ENCODE measurements around the gene TCL1A.
"Not testable (repeated sequence)": the region's sequence is repeated elsewhere in the genome, so short reads cannot be mapped to it uniquely, and the experiment has no call there.

The TCL1A gene

GRCh38 chr14:95739356-95739755 is 25.4 kb upstream of the TCL1A start:
- TF ChIP-seq CTCF (IDR thresholded peaks at IDR 0.05), result no peak
- Histone ChIP-seq H3K27ac (no peak overlapping the region), H3K4me2 (ENCODE audit: low read length) (no peak overlapping the region), H3K79me2 (no peaks in the 10 kb centered on the region), H2AFZ (no peak overlapping the region), H3K9ac (no peak overlapping the region), H3K27me3 (ENCODE audit: control insufficient read depth, insufficient read depth, low read length) (no peaks in the 10 kb centered on the region), H3K9me3 (ENCODE audit: control insufficient read depth, low read length) (no peaks in the 10 kb centered on the region), H3K36me3 (ENCODE audit: control insufficient read depth, insufficient read depth, low read length) (no peaks in the 10 kb centered on the region), H3K4me3 (ENCODE audit: low read depth, low read length) (no peak overlapping the region), H3K4me1 (peaks cover 19% of the 10 kb centered on the region)

GRCh38 chr14:95733212-95733611 is 19.3 kb upstream of the TCL1A start:
- TF ChIP-seq CTCF (IDR thresholded peaks at IDR 0.05), result no peak
- no peaks in the 10 kb centered on the region for H3K9me3 ChIP-seq (ENCODE audit: control insufficient read depth, low read length)

GRCh38 chr14:95730126-95730525 is 16.2 kb upstream of the TCL1A start:
- Histone ChIP-seq H3K9ac (no peak overlapping the region), H2AFZ (no peak overlapping the region), H3K4me2 (ENCODE audit: low read length) (no peak overlapping the region), H3K4me1 (no peaks in the 10 kb centered on the region), H3K27ac (no peak overlapping the region), H3K79me2 (no peaks in the 10 kb centered on the region), H3K4me3 (ENCODE audit: low read depth, low read length) (no peak overlapping the region), H3K9me3 (ENCODE audit: control insufficient read depth, low read length) (no peaks in the 10 kb centered on the region), H3K36me3 (ENCODE audit: control insufficient read depth, insufficient read depth, low read length) (no peaks in the 10 kb centered on the region), H3K27me3 (ENCODE audit: control insufficient read depth, insufficient read depth, low read length) (no peaks in the 10 kb centered on the region)
- no peak for TF ChIP-seq CTCF (IDR thresholded peaks at IDR 0.05)

More at GRCh38 chr14:95733212-95733611, 19.3 kb upstream of the TCL1A start:
- Histone ChIP-seq H3K4me3 (ENCODE audit: low read depth, low read length) (no peak overlapping the region), H3K4me1 (peaks cover 5% of the 10 kb centered on the region), H2AFZ (no peak overlapping the region), H3K9ac (no peak overlapping the region), H3K79me2 (no peaks in the 10 kb centered on the region), H3K27me3 (ENCODE audit: control insufficient read depth, insufficient read depth, low read length) (no peaks in the 10 kb centered on the region), H3K4me2 (ENCODE audit: low read length) (no peak overlapping the region), H3K27ac (no peak overlapping the region), H3K36me3 (ENCODE audit: control insufficient read depth, insufficient read depth, low read length) (no peaks in the 10 kb centered on the region)

GRCh38 chr14:95729402-95730028 is 15.6 kb upstream of the TCL1A start:
- H3K36me3 ChIP-seq (ENCODE audit: control insufficient read depth, insufficient read depth, low read length); H3K27me3 ChIP-seq (ENCODE audit: control insufficient read depth, insufficient read depth, low read length); H3K27ac ChIP-seq; H3K4me2 ChIP-seq (ENCODE audit: low read length); H3K9ac ChIP-seq; H3K4me1 ChIP-seq; H3K4me3 ChIP-seq (ENCODE audit: low read depth, low read length); H3K9me3 ChIP-seq (ENCODE audit: control insufficient read depth, low read length); H3K79me2 ChIP-seq; H2AFZ ChIP-seq: not testable (repeated sequence)

- Histone ChIP-seq H3K9ac (no peak overlapping the region), H3K4me3 (ENCODE audit: low read depth, low read length) (no peak overlapping the region), H2AFZ (no peak overlapping the region), H3K9me3 (ENCODE audit: control insufficient read depth, low read length) (peaks cover 3% of the 10 kb centered on the region), H3K27ac (no peak overlapping the region), H3K4me1 (no peaks in the 10 kb centered on the region), H3K27me3 (ENCODE audit: control insufficient read depth, insufficient read depth, low read length) (no peaks in the 10 kb centered on the region), H3K4me2 (ENCODE audit: low read length) (no peak overlapping the region), H3K79me2 (no peaks in the 10 kb centered on the region), H3K36me3 (ENCODE audit: control insufficient read depth, insufficient read depth, low read length) (no peaks in the 10 kb centered on the region)
- no peak for TF ChIP-seq CTCF (IDR thresholded peaks at IDR 0.05)
These were observed 13.3 kb upstream of the TCL1A start for GRCh38 chr14:95727056-95727700.

Data from parathyroid adenoma (tissue), 2 donors.